IPS DF 4.7 (cell line): Measurements from ENCODE around the gene IQGAP2.

Source experiments
- DNase-seq: peaks from one replicate; pipeline ENCODE4 v3.0.0-alpha.2; 2013; ENCODE audit warnings: low spot score; ENCODE audit errors: extremely low read depth

Gene IQGAP2

GRCh38 chr5:76714751-76715485 is 311.8 kb downstream of the IQGAP2 start:
- no peak for DNase-seq

DNA sequence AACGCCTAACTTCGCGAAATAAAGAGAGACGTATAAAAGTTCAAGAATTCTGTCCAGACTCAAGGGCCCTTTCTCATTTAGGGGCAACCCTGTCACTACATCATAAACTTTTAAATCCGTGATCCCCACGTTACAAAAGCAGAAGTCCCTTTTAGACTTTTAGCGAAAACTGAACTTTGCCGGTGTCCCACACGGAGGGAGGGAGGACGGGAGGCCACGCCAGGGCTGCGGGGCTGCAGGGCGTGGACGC is 312.3 kb downstream of the IQGAP2 start:
- no peak for DNase-seq

DNA sequence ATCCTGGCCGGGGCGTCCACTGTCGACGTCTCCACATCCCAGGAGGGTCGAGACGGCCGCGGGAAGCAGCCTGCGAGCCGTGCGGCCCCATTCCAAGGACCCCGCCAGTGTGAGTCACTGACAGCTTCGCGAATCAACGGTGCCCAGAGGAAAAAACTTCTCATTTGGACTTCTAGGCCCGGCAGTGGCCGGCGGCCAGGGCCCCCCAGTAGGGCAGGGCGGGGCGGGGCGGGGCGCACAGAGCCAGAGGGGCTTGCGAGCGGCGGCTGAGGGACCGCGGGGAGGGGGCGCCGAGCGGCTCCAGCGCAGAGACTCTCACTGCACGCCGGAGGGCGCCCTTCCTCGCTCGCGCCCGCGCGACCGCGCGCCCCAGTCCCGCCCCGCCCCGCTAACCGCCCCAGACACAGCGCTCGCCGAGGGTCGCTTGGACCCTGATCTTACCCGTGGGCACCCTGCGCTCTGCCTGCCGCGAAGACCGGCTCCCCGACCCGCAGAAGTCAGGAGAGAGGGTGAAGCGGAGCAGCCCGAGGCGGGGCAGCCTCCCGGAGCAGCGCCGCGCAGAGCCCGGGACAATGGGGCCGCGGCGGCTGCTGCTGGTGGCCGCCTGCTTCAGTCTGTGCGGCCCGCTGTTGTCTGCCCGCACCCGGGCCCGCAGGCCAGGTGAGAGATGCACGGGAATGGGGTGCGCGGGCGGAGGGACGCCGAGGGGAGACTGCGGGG is 312.8 kb downstream of the IQGAP2 start, which contains the start of gene F2R:
F2R (plus strand) TSS at position 391 of the 720 bp plus-strand sequence; CDS start at position 573, 182 bp downstream.
- no peak for DNase-seq

- no peak for DNase-seq
Measured at GRCh38 chr5:76716456-76717157, 313.5 kb downstream of the IQGAP2 start.

DNA sequence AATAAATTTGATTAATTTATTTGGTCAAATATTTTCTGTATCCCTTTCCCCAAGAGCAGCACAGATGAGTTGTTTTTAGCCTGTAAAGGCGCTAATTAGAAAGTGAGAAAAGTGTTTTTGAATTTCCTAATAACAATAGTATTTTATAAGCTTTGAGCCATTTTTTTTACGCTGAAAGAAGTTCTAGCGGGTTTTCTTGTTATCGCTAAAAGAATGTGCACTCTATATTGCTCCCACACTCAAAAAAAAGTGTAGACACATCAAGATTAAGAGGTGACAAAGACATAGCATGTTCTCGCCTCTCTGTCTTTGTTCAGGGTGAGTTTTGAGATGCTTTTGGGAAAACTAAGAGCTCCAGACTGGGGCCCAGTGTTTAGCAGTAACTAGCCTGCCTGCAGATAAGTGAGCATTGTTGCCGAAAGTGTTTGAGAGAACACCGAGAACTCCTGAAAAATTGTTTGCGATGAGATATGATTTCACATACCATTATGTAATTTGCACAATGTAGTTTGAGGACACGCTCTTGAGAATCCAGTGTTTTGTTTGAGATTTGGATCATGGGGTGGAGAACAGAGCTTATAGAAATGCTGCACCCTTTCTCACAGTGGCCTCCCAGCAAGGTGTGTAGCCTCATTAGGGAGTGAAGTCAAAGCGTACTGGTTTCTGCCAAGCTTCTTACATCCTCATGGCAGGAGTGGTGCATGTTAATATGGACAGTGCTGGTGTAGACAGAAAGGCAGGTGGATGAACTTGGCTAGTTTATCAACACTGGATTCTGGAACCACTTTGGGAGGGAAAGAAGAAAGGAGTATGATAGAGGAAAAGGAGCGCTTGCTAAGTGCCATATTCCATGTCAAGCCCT is 314.4 kb downstream of the IQGAP2 start:
- no peak for DNase-seq

DNA sequence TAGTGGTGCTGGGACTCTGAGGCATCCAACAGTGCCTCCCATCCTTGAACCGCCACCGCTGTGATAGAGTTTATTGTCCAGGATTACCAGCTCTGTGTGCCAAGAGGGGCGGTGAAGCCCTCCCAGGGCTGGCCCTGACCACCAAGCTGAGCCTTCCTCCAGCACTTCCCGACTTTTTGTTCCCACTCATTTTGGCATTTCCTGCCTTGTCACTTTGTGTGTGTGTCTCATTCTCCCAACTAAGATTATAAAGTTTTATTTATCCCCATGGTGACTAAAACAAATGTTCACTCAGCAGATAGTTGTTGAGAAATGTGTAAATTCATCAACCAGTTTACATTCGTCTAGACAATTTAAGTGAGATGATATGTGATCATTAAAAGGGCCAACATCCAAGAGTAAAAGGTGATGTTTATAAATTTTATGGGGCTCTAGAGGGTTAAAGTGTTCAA is 315.3 kb downstream of the IQGAP2 start:
- DNase-seq = no peak

DNA sequence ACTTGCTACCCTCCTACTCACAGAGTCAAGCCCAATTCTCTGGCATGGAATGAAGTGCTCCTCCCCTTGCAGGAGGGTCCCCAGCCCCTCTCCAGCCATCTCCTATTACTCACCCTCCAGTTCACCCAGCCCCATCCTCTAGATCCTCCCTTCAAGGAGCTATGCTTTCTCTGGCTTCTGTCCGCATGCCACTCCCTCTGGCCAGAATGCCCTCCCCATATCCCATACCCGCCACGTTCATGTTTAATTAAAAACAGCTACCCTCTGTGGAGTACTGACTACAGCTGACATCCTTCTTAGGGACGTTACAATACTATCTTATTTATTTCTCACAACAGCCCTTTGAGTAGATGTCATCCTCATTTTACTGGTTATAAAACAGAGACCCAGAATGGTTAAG is 315.8 kb downstream of the IQGAP2 start:
- no peak for DNase-seq

DNA sequence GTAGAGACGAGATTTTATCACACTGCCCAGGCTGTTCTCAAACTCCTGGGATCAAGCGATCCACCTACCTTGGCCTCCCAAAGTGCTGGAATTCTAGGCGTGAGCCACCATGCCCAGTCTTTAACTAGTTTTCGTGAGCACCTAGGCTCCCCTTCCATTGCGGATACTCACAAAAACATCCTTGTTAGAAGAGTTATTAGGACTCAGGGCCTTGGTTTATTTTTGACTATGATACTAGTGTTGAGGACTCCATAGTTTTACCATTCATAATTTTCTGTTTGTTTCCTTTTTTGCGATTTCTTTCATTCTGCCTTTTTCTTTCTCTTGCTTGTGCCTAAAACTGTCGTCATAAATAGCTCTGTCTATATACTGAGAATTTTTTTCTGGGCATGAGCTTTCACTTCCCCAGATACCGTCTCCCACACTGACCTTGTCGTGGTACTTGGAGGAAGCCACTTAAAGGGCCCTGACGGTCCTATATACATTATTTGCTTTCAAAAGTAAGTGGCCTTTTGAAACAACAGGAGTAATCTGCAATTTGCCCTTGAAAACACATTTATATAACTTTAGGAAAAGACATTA is 318.0 kb downstream of the IQGAP2 start:
- DNase-seq = no peak

- DNase-seq = no peak
Measured at GRCh38 chr5:76723266-76723665, 320.2 kb downstream of the IQGAP2 start.

DNA sequence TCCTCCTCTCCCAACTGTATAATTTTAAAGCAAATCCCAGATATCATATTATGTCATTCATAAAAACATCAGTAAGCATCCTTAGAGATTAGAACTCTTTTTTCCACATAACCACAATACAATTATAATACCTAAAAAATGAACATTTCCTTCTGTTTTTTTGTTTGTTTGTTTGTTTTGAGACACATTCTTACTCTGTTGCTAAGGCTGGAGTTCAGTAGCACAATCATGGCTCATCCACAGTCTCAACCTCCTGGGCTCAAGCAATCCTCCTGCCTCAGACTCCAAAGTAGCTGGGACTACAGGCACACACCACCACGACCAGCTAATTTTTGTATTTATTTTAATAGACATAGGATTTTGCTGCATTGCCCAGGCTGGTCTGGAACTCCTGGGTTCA is 320.8 kb downstream of the IQGAP2 start:
- no peak for DNase-seq

- DNase-seq = no peak
Measured at GRCh38 chr5:76724871-76725270, 321.8 kb downstream of the IQGAP2 start.

GRCh38 chr5:76728965-76729364 is 325.9 kb downstream of the IQGAP2 start:
- DNase-seq = no peak

GRCh38 chr5:76729373-76730290 is 326.5 kb downstream of the IQGAP2 start:
- no peak for DNase-seq

DNA sequence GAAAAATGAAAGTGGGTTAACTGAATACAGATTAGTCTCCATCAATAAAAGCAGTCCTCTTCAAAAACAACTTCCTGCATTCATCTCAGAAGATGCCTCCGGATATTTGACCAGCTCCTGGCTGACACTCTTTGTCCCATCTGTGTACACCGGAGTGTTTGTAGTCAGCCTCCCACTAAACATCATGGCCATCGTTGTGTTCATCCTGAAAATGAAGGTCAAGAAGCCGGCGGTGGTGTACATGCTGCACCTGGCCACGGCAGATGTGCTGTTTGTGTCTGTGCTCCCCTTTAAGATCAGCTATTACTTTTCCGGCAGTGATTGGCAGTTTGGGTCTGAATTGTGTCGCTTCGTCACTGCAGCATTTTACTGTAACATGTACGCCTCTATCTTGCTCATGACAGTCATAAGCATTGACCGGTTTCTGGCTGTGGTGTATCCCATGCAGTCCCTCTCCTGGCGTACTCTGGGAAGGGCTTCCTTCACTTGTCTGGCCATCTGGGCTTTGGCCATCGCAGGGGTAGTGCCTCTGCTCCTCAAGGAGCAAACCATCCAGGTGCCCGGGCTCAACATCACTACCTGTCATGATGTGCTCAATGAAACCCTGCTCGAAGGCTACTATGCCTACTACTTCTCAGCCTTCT is 329.4 kb downstream of the IQGAP2 start:
- no peak for DNase-seq

- no peak for DNase-seq
Measured at GRCh38 chr5:76733049-76733417, 329.9 kb downstream of the IQGAP2 start.

DNA sequence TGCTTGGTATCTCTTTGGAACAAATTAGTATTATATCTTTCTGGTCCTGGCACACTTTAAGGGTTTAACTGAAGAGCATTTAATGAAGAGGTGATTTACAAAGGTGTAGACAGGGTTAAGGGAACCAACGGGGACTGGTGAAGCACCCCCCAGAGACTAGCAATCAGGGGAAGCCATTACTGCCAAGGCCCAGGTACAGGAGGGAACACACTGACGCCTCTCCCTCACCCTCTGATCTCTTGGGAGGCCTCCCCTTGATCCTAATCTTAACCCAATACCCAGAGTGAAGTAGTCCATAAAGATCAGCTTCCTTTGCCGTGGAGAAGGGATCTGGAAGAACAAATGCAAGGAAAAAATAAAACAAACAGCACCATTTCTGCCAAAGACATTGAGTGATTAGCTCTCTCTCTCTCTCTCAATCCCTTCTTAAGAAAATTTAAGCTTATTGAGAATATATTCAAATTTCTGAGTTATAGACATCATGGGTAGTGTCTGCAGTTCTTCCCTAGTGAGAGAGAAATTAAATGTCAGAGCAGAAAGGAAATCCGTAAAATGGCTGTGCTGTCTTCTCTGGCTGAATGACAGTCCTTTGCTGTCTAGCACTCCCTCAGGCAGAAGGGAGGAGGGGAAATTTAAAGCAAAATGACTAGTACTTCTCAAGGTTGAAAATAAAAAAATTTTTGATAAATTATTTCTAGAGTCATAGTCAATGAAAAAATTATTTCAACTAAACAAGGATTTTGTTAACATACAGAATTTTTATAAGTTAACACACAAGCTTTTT is 332.9 kb downstream of the IQGAP2 start:
- no peak for DNase-seq

DNA sequence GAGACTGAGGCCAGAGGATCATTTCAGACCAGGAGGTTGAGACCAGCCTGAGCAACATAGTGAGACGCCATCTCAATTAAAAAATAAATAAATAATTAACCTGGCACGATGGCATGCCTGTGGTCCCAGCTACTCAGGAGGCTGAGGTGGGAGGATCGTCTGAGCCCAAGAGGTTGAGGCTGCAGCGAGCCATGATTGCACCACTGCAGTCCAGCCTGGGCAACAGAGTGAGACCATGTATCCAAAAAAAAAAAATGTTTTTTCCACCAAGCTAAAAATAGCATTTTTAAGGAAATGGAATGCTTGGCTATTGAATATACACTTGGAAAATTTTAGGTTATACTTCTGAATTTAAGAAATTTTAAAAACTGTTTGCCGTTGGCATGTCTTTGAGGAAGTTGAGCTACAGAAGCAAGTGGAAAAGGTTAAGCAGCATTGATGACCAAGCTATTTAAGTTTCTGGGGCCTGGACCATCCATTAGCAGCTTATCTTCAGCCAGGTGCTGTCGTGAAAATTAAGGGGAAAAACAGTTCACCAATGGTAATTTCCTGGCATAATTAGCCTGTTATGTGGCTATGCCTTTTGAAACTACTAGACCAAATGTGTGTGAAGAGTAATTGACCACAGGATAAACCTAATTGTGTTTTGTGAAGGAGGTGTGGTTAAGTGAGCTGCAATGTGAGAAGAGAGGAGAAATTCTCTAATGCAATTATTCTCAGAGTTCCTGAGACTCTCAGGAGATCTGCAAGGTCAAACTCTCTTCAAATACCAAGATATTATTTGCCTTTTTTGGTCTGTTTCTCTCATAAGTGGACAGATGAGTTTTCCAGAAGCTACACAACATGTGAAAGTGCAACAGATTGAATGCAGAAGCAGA is 333.8 kb downstream of the IQGAP2 start:
- DNase-seq = no peak

GRCh38 chr5:76737846-76738245 is 334.8 kb downstream of the IQGAP2 start:
- no peak for DNase-seq
